ENCODE data around the gene ACTN1.

DNA sequence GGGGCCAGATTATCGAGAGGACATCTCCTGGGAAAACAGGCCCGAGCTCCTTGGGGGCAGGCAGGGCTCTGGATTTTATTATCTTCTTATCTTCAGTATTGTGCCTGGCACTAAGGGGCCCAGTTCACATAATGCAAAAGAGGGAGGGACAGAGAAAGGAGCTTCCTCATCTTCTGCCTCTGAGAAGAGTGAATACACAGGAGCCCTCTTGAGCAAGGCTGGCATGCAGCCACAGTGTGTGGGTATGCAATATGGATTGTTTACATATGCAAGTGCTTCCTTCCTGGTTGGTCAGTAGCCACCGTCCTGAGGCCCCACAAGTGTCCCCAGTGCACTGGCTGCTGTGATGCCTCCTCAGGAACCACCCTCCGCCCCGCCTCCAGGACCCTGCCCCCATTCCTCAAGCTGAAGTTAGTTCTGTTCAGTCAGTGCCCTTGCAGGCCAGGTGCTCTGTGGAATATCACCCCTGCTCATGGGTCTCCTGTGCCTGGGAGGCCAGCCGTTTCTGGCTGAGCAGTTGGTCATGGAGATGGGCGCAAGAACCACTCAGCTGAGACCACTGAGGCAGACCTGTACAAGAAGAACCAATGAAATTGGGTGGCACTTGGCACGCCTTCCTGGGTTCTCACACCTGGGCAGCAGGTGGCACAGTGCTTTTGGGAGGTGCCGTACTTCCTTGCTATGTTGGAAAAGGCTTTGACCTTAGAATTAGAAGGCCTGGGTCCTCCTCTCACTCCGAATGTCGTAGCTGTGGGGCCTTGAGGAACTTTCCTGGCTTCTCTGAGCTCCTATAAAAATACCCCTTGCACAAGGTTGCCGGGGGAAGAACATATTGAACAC lies 35.1 kb upstream of the ACTN1 start:
- no peak for TF ChIP-seq USF2 (IDR thresholded peaks at IDR 0.05; ENCODE audit: borderline replicate concordance, low read depth, low read length)
- TF ChIP-seq CTCF (IDR thresholded peaks at IDR 0.05), result no peak
- peak; percentile 56 for TF ChIP-seq CHD2 (IDR thresholded peaks at IDR 0.05; ENCODE audit: low read length, partially characterized antibody)
- no peak for TF ChIP-seq EZH2phosphoT487 (IDR thresholded peaks at IDR 0.05; ENCODE audit: borderline replicate concordance, low read depth)
- no peak for TF ChIP-seq POLR2AphosphoS5 (IDR thresholded peaks at IDR 0.05; ENCODE audit: low read depth, low read length)
- TF ChIP-seq GATA2 (CRISPR knock-in tag; IDR thresholded peaks at IDR 0.05), result peak; percentile 83
- no peak for TF ChIP-seq USF1 (IDR thresholded peaks at IDR 0.05; ENCODE audit: borderline replicate concordance, low read depth)
